DMS53 treated with DMSO at 0.1 percent for 48 hours (cell line): ENCODE measurements around the gene ISCA1.

ENCODE experiments used
- DNase-seq: peaks from one replicate; lab custom pipeline; 2025; ENCODE audit not compliant: unreplicated experiment; lab: John Stamatoyannopoulos, UW

The ISCA1 gene

GRCh38 chr9:86238861-86239770, 43.2 kb downstream of the ISCA1 start:
- DNase-seq, result peak; percentile 2

DNA sequence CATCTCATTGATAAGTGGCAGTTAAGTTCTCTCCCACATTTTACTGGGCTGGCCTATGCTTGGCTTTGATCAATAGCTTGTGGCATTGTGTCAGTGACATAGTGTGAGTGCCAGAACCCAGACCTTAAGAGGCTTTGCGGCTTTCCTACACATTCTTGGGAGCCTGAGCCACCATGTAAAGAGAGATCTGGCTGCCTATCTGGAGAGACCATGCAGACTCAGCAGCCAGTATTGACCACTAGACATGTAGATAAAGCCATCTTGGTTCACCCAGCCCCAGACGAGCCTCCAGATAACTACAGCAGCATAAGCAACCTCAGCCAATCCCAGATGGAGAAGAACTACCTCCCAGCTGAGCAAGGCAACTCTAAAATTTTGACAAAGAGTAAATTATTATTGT, 51.5 kb downstream of the ISCA1 start:
- DNase-seq, result no peak

DNA sequence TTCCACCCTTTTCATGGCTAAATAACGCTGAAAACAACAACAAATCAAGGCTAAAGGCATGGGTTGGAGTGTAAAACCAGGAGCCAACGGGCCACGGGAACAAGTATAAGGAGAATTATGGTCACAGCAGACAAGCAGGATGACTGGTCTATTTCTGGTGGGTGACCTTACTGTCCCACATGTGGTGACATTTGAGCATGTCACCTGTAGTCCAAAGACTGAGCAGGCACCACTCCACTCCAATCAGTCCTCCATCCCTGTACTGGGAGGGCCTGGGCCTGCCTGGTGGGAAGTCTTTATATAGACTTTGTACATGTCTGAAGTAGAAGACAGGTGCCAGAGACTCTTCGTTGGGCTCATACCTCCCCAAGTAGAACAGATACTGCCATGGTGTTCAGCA, 59.7 kb downstream of the ISCA1 start:
- DNase-seq, result no peak

DNA sequence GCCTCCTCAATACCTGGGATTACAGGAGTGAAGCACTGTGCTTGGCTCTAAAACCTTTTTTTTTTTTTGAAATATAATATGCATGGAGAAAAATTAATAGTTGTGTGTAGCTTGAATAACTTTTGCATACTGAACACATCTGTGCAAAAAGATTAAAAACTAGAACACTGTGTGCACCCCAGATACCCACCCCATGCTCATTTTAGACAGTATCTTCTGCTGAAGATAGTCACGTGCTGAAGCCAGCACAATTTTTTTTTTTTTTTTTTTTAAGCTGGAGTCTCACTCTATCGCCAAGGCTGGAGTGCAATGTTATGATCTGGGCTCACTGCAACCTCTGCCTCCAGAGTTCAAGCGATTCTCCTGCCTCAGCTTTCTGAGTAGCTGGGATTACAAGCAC, 62.7 kb downstream of the ISCA1 start:
- DNase-seq, result no peak

- no peak for DNase-seq
These were observed 65.1 kb downstream of the ISCA1 start for GRCh38 chr9:86217076-86217755.
